Ectodermal cell (in vitro differentiated cells): ENCODE data around the gene KLHL15.
"Not testable (repeated sequence)": the region's sequence is repeated elsewhere in the genome, so short reads cannot be mapped to it uniquely, and the experiment has no call there.

Experiments
- H3K27ac ChIP-seq: 2 replicates; pipeline ENCODE4 v1.7.0; 2013; ENCODE audit warnings: mild to moderate bottlenecking, low read depth, low read length; ENCODE audit not compliant: insufficient read depth, poor library complexity, severe bottlenecking
- H3K27me3 ChIP-seq: 2 replicates; pipeline ENCODE4 v1.7.0; 2013; ENCODE audit warnings: mild to moderate bottlenecking, low read length; ENCODE audit not compliant: insufficient read depth, control insufficient read depth, poor library complexity, severe bottlenecking
- H3K36me3 ChIP-seq: one replicate; pipeline ENCODE4 v1.7.0; 2013; ENCODE audit warnings: low read length; ENCODE audit not compliant: control insufficient read depth, insufficient read depth
- H3K4me1 ChIP-seq: one replicate; pipeline ENCODE4 v1.7.0; 2013; ENCODE audit warnings: low read length; ENCODE audit not compliant: control insufficient read depth, insufficient read depth
- H3K4me3 ChIP-seq: 2 replicates; pipeline ENCODE4 v1.7.0; 2013; ENCODE audit warnings: low read depth, low read length, control low read depth; ENCODE audit not compliant: insufficient read depth
- H3K9me3 ChIP-seq: 2 replicates; pipeline ENCODE4 v1.7.0; 2013; ENCODE audit warnings: mild to moderate bottlenecking, low read length, moderate library complexity; ENCODE audit not compliant: control insufficient read depth
- WGBS, 2 experiments: methylation state at CpG; one replicate each; pipeline ENCODE4 v1.1.7; 2013; ENCODE audit warnings: missing lambda C conversion rate in 2 of 2; 5-methylcytosine and 5-hydroxymethylcytosine counted together

The KLHL15 gene

DNA sequence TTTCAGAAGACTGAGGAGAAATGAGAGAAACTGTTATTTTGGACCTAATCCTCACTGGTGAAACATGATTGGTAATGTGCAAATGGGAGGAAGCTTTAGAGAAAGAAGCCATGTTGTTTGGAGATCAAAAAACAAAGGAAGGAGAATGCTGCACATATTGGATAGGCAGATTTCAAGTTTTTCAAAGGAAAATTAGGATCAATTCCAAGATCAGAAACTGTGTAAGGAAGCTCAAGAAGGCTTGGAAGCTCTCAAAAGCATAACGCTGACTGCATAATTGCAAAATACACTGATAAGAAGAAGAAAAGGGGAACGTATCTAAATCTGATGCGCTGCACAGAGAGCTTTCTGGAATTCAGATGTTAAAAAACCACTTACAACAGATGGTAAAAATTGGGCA, 34.6 kb downstream of the KLHL15 start:
- 95 to 100% methylated on average over 1 to 3 of the region's 3 CpGs for whole genome bisulfite sequencing, 2 experiments
- no peak overlapping the region for H3K4me3 ChIP-seq
- H3K9me3 ChIP-seq = no peaks in the 10 kb centered on the region

DNA sequence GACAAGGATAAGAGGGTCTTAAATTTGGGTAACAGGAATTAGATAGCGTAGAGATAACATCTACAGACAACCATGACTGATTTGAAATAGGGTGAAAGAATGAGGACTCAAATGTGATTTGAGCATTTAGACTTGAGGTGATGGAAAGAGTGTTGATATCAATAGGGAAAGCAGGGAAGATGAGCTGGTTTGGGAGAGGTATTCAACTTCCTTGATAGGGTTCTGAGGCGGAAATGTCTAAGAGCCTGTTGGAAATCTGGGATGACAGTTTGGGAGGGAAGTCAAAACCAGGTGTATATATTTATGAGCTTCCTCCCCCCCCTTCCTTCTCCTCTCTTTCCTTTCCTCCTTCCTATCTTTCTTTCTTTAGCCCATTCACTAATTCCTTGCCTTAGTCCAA, 36.5 kb downstream of the KLHL15 start:
- H3K36me3 ChIP-seq = peaks cover 7% of the 10 kb centered on the region
- 100% methylated on average over 1 to 2 of the region's 2 CpGs for WGBS, 2 experiments

More for the DNA sequence above, 34.6 kb downstream of the KLHL15 start:
- H3K4me1 ChIP-seq = no peaks in the 10 kb centered on the region
- no peaks in the 10 kb centered on the region for H3K27me3 ChIP-seq
- H3K36me3 ChIP-seq = peaks cover 7% of the 10 kb centered on the region
- no peak overlapping the region for H3K27ac ChIP-seq

DNA sequence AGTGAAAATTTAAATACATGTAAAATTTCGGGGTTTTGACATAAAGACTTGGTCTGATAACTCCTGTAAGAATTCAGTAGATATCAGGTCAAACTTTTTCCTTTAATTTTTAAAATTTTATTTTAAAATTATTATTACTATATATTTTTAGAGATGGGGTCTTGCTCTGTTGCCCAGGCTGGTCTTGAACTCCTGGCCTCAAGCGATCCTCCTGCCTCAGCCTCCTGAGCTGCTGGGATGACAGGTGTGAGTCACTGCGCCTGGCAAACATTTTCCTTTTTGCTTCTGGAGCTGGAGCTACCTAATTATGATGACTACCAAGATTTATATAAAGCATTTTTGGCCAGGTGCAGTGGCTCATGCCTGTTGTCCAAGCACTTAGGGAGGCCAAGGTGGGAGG, 37.3 kb downstream of the KLHL15 start:
- Histone ChIP-seq H3K27me3 (no peaks in the 10 kb centered on the region), H3K27ac (no peak overlapping the region), H3K4me3 (no peak overlapping the region), H3K4me1 (no peaks in the 10 kb centered on the region), H3K9me3 (no peaks in the 10 kb centered on the region), H3K36me3 (peaks cover 7% of the 10 kb centered on the region)
- 100% methylated on average over 2 of the region's 3 CpGs for WGBS, 2 experiments

More for the DNA sequence above, 36.5 kb downstream of the KLHL15 start:
- Histone ChIP-seq H3K4me1 (no peaks in the 10 kb centered on the region), H3K27me3 (no peaks in the 10 kb centered on the region), H3K4me3 (no peak overlapping the region), H3K9me3 (no peaks in the 10 kb centered on the region), H3K27ac (no peak overlapping the region)

DNA sequence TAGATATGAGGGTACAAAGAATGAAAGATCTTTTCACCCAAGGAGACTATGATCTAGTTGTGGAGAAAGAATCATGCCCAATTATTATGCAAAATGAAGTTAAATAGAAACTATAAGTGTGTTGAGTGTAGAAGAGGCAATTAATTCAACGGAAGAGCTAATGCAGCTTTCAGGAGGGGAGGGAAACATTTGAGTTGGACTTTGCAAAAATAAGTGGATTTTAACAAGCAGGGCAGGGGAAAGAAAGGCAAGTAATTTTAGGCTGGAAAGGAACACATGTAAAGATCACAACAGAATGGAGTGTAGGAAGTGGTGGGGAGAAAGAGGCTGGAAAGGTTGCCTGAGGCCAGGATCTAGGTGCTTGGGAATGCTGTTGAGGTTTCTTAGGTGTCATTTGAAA, 44.1 kb downstream of the KLHL15 start:
- no peak overlapping the region for H3K27ac ChIP-seq
- no peaks in the 10 kb centered on the region for H3K4me1 ChIP-seq
- H3K4me3 ChIP-seq = no peak overlapping the region
- H3K27me3 ChIP-seq = no peaks in the 10 kb centered on the region
- no peaks in the 10 kb centered on the region for H3K36me3 ChIP-seq
- H3K9me3 ChIP-seq = no peaks in the 10 kb centered on the region
- 90 to 91% methylated on average over 1 of the region's 1 CpG for WGBS, 2 experiments

DNA sequence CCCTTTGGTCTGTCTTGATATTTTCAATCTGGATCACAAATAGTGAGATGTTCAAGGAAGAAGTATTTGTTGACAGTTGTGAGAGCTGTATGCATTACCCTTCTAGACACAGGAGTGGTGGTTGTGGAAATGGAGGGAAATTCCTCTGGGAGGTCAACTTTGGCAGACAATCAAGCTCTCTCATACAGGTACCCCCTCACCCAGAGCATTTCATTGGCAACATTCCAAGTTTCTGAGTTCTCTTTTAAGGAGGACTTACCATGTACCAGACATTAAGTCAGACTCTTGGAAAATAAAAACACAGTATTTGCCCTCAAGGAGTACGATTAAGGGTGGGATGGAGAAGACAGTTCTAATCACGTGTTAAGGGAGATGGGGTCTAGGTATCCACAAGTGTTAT, 45.3 kb downstream of the KLHL15 start:
- Histone ChIP-seq H3K9me3 (no peaks in the 10 kb centered on the region), H3K36me3 (no peaks in the 10 kb centered on the region), H3K27ac (no peak overlapping the region), H3K4me1 (no peaks in the 10 kb centered on the region), H3K27me3 (no peaks in the 10 kb centered on the region), H3K4me3 (no peak overlapping the region)
- WGBS, 2 experiments = 89 to 96% methylated on average over 2 of the region's 2 CpGs

DNA sequence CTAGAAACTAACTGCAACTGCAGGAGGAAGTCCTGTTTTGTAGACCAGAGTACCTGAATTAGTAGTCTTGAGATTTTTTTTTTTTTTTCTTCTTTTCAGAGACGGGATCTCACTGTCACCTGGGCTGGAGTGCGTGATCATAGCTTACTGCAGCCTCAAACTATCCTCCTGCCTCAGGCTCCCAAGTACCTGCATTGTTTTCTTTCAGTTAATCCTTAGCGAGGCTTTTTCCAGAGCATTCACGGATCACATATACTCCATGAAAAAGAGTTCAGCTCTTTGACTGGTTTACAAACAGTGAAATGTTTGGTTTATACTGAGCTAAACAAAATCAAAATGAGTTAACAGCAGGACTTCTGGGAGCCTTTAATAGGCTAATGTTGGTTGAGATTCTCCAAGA, 45.8 kb downstream of the KLHL15 start:
- WGBS, 2 experiments = 14 to 29% methylated on average over 2 to 4 of the region's 4 CpGs
- no peak overlapping the region for H3K27ac ChIP-seq
- no peaks in the 10 kb centered on the region for H3K9me3 ChIP-seq

DNA sequence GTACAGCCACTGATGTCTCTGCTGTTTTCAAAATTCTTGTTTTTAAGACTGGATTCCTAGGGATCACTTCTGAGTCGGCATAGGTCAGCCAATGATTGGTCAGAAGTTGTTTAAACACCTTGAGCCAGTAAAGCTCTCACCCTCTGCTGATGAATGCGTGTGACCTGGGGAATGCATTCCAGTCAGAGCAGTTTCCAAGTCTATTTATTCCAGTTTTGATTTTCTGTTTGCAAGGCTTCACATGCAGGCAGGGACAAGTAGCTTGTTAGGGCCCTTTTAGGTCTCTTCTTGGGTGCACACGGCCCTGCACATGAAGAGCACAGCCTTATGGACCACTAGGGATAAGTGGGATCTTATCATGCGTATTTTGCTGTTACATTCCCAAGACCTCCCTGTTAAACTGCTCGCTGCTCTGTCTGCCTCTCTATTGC, 47.0 kb downstream of the KLHL15 start:
- 75 to 85% methylated on average over 5 of the region's 5 CpGs for WGBS, 2 experiments
- H3K4me1 ChIP-seq = no peaks in the 10 kb centered on the region

More for the DNA sequence above, 45.8 kb downstream of the KLHL15 start:
- Histone ChIP-seq H3K27me3 (no peaks in the 10 kb centered on the region), H3K36me3 (no peaks in the 10 kb centered on the region), H3K4me3 (no peak overlapping the region), H3K4me1 (no peaks in the 10 kb centered on the region)

DNA sequence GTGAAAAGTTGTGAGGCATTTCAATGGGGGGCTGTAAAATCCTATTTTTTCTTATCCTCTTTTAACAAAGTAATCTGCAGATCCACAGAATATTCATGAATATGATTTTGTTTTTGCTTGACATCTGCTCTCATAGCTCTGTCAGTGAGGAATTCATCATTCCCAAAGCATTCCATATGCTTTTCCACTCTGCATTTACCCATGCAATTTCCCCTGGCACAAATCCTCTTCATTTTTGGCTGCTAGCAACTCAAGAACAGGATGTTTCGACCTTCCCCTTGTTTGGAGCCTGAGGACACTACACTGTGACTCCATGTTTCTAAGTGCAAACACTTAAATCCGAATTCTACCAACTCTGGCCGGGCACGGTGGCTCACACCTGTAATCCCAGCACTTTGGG, 48.5 kb downstream of the KLHL15 start:
- H3K4me1 ChIP-seq = no peaks in the 10 kb centered on the region
- no peaks in the 10 kb centered on the region for H3K36me3 ChIP-seq
- no peak overlapping the region for H3K27ac ChIP-seq
- no peak overlapping the region for H3K4me3 ChIP-seq
- H3K27me3 ChIP-seq = no peaks in the 10 kb centered on the region
- H3K9me3 ChIP-seq = no peaks in the 10 kb centered on the region
- 92 to 93% methylated on average over 4 of the region's 4 CpGs for WGBS, 2 experiments

More for the DNA sequence above, 47.0 kb downstream of the KLHL15 start:
- Histone ChIP-seq H3K36me3 (no peaks in the 10 kb centered on the region), H3K27ac (no peak overlapping the region), H3K27me3 (no peaks in the 10 kb centered on the region), H3K4me3 (no peak overlapping the region), H3K9me3 (no peaks in the 10 kb centered on the region)

DNA sequence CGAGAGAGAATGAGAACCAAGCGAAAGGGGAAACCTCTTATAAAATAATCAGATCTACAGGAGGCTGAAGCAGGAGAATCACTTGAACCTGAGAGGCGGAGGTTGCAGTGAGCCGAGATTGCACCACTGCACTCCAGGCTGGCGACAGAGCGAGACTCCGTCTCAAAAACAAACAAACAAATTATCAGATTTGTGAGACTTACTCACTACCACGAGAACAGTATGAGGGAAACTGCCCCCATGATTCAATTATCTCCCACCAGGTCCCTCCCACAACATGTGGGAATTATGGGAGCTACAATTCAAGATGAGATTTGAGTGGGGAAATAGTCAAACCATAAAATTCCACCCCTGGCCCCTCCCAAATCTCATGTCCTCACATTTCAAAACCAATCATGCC, 61.4 kb downstream of the KLHL15 start:
- not testable (repeated sequence) for H3K9me3 ChIP-seq, H3K4me3 ChIP-seq, H3K36me3 ChIP-seq, H3K4me1 ChIP-seq, H3K27ac ChIP-seq, H3K27me3 ChIP-seq
- 93 to 96% methylated on average over 7 to 8 of the region's 8 CpGs for WGBS, 2 experiments

DNA sequence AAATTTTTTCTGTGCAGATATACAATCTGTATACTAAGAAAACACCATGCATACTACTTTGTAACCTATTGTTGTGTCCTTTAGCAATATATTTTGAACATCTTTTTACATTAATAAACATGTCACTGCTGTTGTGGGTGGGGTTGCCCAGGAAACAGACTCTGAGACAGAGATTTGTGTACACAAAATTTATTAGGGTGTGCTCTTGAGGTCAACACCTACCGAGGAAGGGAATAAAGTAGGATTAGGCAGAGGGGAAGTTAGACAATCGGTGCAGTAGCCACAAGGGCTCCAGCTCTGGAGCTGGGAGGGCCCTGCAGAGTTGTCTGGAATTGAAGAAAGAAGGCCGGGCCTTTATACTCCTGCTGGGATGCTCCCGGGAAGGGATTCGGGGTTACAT, 62.8 kb downstream of the KLHL15 start:
- 55 to 64% methylated on average over 5 of the region's 5 CpGs for WGBS, 2 experiments
- no peak overlapping the region for H3K4me3 ChIP-seq
- no peaks in the 10 kb centered on the region for H3K27me3 ChIP-seq
- no peak overlapping the region for H3K27ac ChIP-seq
- no peaks in the 10 kb centered on the region for H3K36me3 ChIP-seq
- no peaks in the 10 kb centered on the region for H3K9me3 ChIP-seq
- H3K4me1 ChIP-seq = no peaks in the 10 kb centered on the region

DNA sequence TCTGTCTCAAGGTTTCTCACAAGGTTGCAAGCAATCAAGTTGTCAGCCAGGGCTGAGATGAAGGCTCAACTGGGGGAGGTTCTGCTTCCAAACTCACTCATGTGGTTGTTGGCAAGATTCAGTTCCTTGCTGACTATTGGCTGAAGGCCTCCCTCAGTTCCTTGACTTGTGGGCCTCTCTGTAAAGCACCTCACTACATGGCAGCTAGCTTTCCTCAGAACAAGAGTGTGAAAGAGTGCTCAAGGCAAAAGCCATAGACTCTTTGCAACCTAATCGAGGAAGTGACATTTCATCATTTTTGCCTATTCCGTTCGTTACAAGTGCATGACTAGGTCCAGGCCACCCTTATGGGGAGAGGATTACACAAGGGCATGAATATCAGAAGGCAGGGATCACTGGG, 67.2 kb downstream of the KLHL15 start:
- WGBS, 2 experiments = 93 to 95% methylated on average over 3 of the region's 3 CpGs
- H3K27me3 ChIP-seq = no peaks in the 10 kb centered on the region
- H3K4me1 ChIP-seq = no peaks in the 10 kb centered on the region
- no peaks in the 10 kb centered on the region for H3K36me3 ChIP-seq
- H3K27ac ChIP-seq = no peak overlapping the region
- no peaks in the 10 kb centered on the region for H3K9me3 ChIP-seq
- H3K4me3 ChIP-seq = no peak overlapping the region
